SK-N-MC (cell line): ENCODE measurements around the gene COL8A2.
A peak's percentile ranks its signal among the peaks of the same experiment; 100 is the strongest.

Experiments used
- DNase-seq: peaks from one replicate; pipeline ENCODE4 v3.0.0-alpha.2; 2011; ENCODE audit warnings: low read depth, low spot score
- H3K27ac ChIP-seq: fragments of 200-600 bp; sonication (generic); 2 replicates; pipeline ENCODE4 v1.5.1; 2016; ENCODE audit warnings: mixed run types
- H3K36me3 ChIP-seq: fragments of 200-600 bp; sonication (generic); 2 replicates; pipeline ENCODE4 v1.6.1; 2017; ENCODE audit warnings: antibody characterized with exemption, low read length, mixed read lengths; ENCODE audit not compliant: insufficient read depth
- H3K4me3 ChIP-seq: fragments of 200-600 bp; sonication (generic); 2 replicates; pipeline ENCODE4 v1.5.1; 2016
- H3K9ac ChIP-seq: fragments of 200-600 bp; sonication (generic); 2 replicates; pipeline ENCODE4 v1.8.0; 2017; ENCODE audit warnings: mixed run types, mixed read lengths; ENCODE audit not compliant: insufficient read length
- H3K9me3 ChIP-seq: fragments of 200-600 bp; sonication (generic); 2 replicates; pipeline ENCODE4 v1.6.1; 2017; ENCODE audit warnings: low read depth, mild to moderate bottlenecking, antibody characterized with exemption, low read length, moderate library complexity, mixed read lengths
- EZH2 ChIP-seq: fragments of 200-600 bp; sonication (generic); IDR thresholded peaks from one replicate; pipeline ENCODE4 v1.6.1; 2017; ENCODE audit warnings: antibody characterized with exemption
- FOXP2 ChIP-seq: optimal IDR thresholded peaks from 2 replicates; pipeline ENCODE3; 2011; ENCODE audit warnings: mild to moderate bottlenecking, moderate library complexity; ENCODE audit not compliant: insufficient read depth; ENCODE audit errors: extremely low read length, control extremely low read depth
- POLR2AphosphoS5 ChIP-seq: IDR thresholded peaks from 2 replicates; pipeline ENCODE4 v1.6.1; 2012; ENCODE audit warnings: mild to moderate bottlenecking, low read depth, low read length, borderline replicate concordance

The COL8A2 gene

DNA sequence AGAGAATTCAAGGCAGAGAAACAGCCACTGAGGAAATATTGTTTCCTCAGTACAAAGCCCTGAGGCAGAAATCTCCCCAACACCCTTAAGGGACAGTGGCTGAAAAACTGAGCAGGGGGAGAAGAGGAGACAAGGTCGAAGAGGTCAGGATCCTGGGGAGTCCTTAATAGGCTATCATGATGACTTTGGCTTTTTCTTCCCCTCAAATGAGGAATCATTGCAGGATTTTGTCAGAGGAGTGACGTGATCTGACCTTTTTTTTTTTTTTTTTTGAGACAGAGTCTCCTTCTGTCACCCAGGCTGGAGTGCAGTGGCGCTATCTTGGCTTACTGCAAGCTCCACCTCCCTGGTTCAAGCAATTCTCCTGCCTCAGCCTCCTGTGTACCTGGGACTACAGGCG, 41.1 kb upstream of the COL8A2 start:
- H3K9ac ChIP-seq, result no peak overlapping the region
- H3K36me3 ChIP-seq, result peaks cover 38% of the 10 kb centered on the region; the same call in 1 of the 2 replicates
- H3K9me3 ChIP-seq, result no peaks in the 10 kb centered on the region
- TF ChIP-seq FOXP2 (no peak), EZH2 (no peak), POLR2AphosphoS5 (no peak)
- DNase-seq, result no peak
- no peak overlapping the region; the same call in 1 of the 2 replicates for H3K27ac ChIP-seq
- H3K4me3 ChIP-seq, result no peak overlapping the region

DNA sequence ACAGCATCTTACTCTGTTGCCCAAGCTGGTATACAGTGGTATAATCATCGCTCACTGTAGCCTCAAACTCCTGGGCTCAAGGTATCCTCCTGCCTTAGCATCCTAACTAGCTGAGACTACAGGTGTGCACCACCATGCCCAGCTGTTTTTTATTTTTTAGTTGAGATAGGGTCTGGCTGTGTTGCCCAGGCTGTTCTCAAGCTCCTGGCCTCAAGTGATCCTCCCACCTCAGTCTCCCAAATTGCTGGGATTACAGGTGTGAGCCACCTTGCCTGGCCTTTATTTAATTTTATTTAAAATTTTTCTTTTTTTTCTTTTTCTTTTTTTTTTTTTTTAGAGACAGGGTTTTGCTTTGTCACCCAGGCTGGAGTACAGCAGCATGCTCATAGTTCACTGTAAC, 40.1 kb upstream of the COL8A2 start:
- H3K27ac ChIP-seq, result no peak overlapping the region
- no peaks in the 10 kb centered on the region for H3K9me3 ChIP-seq
- no peak overlapping the region for H3K4me3 ChIP-seq
- peaks cover 28% of the 10 kb centered on the region; the same call in 1 of the 2 replicates for H3K36me3 ChIP-seq
- no peak overlapping the region for H3K9ac ChIP-seq
- TF ChIP-seq POLR2AphosphoS5 (no peak), EZH2 (no peak), FOXP2 (no peak)
- no peak for DNase-seq

GRCh38 chr1:36164361-36164760, 39.3 kb upstream of the COL8A2 start:
- H3K36me3 ChIP-seq, result peaks cover 26% of the 10 kb centered on the region; the same call in 1 of the 2 replicates
- H3K4me3 ChIP-seq, result no peak overlapping the region
- H3K9ac ChIP-seq, result no peak overlapping the region
- no peak for DNase-seq
- TF ChIP-seq EZH2 (no peak), POLR2AphosphoS5 (no peak), FOXP2 (no peak)
- H3K9me3 ChIP-seq, result no peaks in the 10 kb centered on the region
- no peak overlapping the region for H3K27ac ChIP-seq

- no peak for TF ChIP-seq EZH2
- no peak for TF ChIP-seq POLR2AphosphoS5
- TF ChIP-seq FOXP2, result no peak
- no peak overlapping the region for H3K9ac ChIP-seq
- H3K9me3 ChIP-seq, result no peaks in the 10 kb centered on the region
- H3K4me3 ChIP-seq, result no peak overlapping the region
- H3K36me3 ChIP-seq, result peaks cover 26% of the 10 kb centered on the region; the same call in 1 of the 2 replicates
- DNase-seq, result no peak
- peak overlapping the region; percentile 43; the same call in 1 of the 2 replicates for H3K27ac ChIP-seq
Observed at GRCh38 chr1:36163426-36163825, 38.4 kb upstream of the COL8A2 start.

GRCh38 chr1:36162680-36163239, 37.7 kb upstream of the COL8A2 start:
- Histone ChIP-seq H3K27ac (peak overlapping the region; percentile 77), H3K9ac (no peak overlapping the region), H3K9me3 (no peaks in the 10 kb centered on the region), H3K36me3 (peaks cover 30% of the 10 kb centered on the region; the same call in 1 of the 2 replicates), H3K4me3 (no peak overlapping the region)
- no peak for TF ChIP-seq FOXP2
- DNase-seq, result no peak

DNA sequence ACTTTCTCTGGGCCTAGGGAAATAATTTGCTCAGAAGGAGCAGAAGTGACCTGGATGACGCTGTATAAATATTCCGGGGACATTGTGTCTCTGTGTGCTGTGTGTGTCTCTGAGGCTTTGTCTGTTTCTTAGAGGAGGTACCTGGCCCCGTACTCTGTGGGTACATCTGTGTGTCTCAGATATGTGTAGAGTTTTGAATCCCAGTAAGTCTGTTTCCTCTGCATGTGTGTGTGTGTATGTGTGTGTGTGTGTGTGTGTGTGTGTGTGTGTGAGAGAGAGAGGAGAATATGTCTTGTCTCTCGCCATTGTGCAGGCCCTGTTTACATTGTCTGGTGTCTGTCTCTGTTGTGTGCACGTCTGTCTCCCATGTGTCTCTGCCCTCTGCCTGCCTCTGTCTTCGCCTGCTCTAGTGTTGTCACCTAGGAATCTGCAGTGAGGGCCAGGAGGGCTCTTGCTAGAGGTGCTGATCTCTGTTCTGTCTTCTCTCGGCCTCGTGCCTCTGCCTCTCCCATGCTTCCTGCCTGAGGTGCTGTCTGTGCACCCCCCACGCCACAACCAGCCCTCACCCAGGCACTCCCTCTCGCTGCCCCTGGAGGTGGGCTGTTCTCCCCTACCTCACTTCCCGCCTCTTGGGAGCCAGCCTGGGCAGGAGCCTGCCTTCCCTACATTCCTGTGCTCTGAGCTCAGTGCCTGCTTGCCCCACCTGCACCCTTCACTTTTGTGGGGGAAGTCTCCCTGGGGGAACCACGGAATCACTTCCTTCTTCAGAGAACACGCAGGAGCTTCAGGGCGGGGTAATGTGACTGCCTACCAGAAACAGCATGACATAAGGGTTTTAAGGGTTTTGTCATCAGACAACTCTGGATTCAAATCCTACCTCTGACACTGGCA, 36.9 kb upstream of the COL8A2 start:
- DNase-seq, result no peak
- peak overlapping the region; percentile 77 for H3K27ac ChIP-seq

DNA sequence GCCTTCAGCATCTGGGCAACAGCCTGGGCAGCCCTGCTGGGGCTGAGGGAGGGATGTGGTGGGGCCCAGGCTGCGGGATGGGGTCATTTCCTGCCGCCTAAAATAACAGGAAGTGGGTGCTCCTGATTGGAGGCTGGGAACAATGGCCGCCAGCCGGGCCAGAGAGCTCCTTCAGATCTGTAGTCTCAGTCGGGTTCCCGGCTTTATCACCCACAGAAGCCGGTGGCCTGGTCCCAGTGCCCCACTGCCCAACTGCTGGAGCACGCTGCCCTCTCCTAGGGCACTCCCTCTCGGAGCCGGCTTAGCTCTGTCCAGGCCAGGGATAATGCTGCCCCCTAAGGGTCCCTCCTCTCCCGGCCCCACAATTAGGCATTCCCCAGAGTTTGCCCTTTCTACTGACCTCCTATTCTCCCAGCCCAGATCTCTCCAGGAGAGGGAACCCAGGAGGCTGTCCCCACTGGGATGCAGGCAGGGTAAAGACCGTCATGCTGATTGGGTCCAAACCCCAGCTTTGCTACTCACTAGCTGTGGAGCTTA, 36.0 kb upstream of the COL8A2 start:
- DNase-seq, result no peak
- TF ChIP-seq FOXP2, result no peak
- TF ChIP-seq EZH2, result no peak
- no peak; the same call in 1 of the 2 replicates for TF ChIP-seq POLR2AphosphoS5
- Histone ChIP-seq H3K4me3 (peak overlapping the region; percentile 49), H3K27ac (peak overlapping the region; percentile 77), H3K9ac (peak overlapping the region; percentile 66), H3K36me3 (peaks cover 18% of the 10 kb centered on the region; the same call in 1 of the 2 replicates), H3K9me3 (no peaks in the 10 kb centered on the region)

More for the DNA sequence above, 36.9 kb upstream of the COL8A2 start:
- peak overlapping the region; percentile 49 for H3K4me3 ChIP-seq
- TF ChIP-seq EZH2, result no peak
- no peak for TF ChIP-seq FOXP2
- TF ChIP-seq POLR2AphosphoS5, result no peak
- no peaks in the 10 kb centered on the region for H3K9me3 ChIP-seq
- H3K36me3 ChIP-seq, result peaks cover 22% of the 10 kb centered on the region; the same call in 1 of the 2 replicates
- peak overlapping the region; percentile 66 for H3K9ac ChIP-seq

DNA sequence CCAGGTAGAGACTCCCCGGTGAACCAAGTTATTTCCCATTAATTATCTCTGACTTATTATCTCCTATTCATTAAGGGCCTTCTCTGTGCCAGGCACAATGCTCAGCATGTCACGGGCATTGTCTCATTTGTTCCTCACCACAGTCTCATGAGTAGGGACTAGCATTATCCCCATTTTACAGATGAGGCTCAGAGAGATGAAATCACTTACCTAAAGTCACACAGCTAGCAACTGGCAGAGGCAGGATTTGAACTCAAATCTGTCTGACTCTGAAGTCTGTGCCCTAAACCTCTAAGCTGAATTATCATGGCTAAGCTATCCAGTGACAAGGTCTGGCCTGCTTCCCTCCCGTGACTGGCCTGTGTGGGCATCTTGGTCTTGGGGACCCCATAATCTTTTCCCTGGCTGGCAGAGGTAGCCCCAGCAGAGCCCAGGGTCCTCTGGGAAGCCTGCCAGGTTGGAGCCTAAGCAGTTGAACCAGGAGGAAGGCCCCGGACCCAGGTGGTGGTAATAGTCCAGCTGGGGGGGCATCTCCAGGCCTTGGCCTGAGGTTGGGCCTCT, 35.4 kb upstream of the COL8A2 start:
- H3K9ac ChIP-seq, result peak overlapping the region; percentile 66
- TF ChIP-seq EZH2 (no peak), POLR2AphosphoS5 (no peak; the same call in 1 of the 2 replicates), FOXP2 (no peak)
- H3K4me3 ChIP-seq, result peak overlapping the region; percentile 49
- H3K36me3 ChIP-seq, result peaks cover 18% of the 10 kb centered on the region; the same call in 1 of the 2 replicates
- DNase-seq, result no peak
- peak overlapping the region; percentile 77 for H3K27ac ChIP-seq
- H3K9me3 ChIP-seq, result no peaks in the 10 kb centered on the region
